ENCODE data around the gene ATP2B2.

GRCh38 chr3:10350324-10350985, 154.9 kb downstream of the ATP2B2 start:
- TF ChIP-seq CTCF (IDR thresholded peaks at IDR 0.05; ENCODE audit: low read depth, low read length): no peak
- no peak for TF ChIP-seq POLR2A (IDR thresholded peaks at IDR 0.05; ENCODE audit: extremely low read depth, insufficient read length)
- TF ChIP-seq MAX (IDR thresholded peaks at IDR 0.05; ENCODE audit: low read depth, low read length): no peak
